GF-D8 (cell line): Measurements from ENCODE around the gene NOL11.
"Not testable (repeated sequence)": the region's sequence is repeated elsewhere in the genome, so short reads cannot be mapped to it uniquely, and the experiment has no call there.

ENCODE experiments used
- DNase-seq: peaks from one replicate; lab custom pipeline; 2025; lab: John Stamatoyannopoulos, UW

NOL11 gene

GRCh38 chr17:67708378-67708777 lies 9.4 kb upstream of the NOL11 start:
- no peak for DNase-seq

GRCh38 chr17:67711916-67712315 lies 5.8 kb upstream of the NOL11 start:
- DNase-seq = no peak

GRCh38 chr17:67712375-67712774 lies 5.4 kb upstream of the NOL11 start:
- no peak for DNase-seq

- no peak for DNase-seq
These were observed 4.6 kb upstream of the NOL11 start for GRCh38 chr17:67713169-67713568.

GRCh38 chr17:67716405-67716798 lies 1.3 kb upstream of the NOL11 start:
- DNase-seq = no peak

- DNase-seq = no peak
These were observed 528 bp upstream of the NOL11 start for GRCh38 chr17:67717192-67717623.

GRCh38 chr17:67718325-67718941 lies 697 bp downstream of the NOL11 start:
- peak; percentile 21 for DNase-seq

GRCh38 chr17:67725373-67725791 lies 7.6 kb downstream of the NOL11 start:
- DNase-seq = no peak

GRCh38 chr17:67725807-67726206 lies 8.1 kb downstream of the NOL11 start:
- no peak for DNase-seq

GRCh38 chr17:67727152-67728039 lies 9.7 kb downstream of the NOL11 start:
- DNase-seq = not testable (repeated sequence)

GRCh38 chr17:67729903-67730302 lies 12.2 kb downstream of the NOL11 start:
- DNase-seq = no peak

- DNase-seq = no peak
These were observed 13.0 kb downstream of the NOL11 start for GRCh38 chr17:67730731-67731130.

- DNase-seq = no peak
These were observed 15.7 kb downstream of the NOL11 start for GRCh38 chr17:67733449-67733848.

- no peak for DNase-seq
These were observed 19.4 kb downstream of the NOL11 start for GRCh38 chr17:67737145-67737544.

GRCh38 chr17:67742025-67742424 lies 24.3 kb downstream of the NOL11 start:
- DNase-seq = no peak

GRCh38 chr17:67746704-67747571 lies 29.2 kb downstream of the NOL11 start:
- peak; percentile 69 for DNase-seq

GRCh38 chr17:67747681-67748235 lies 30.0 kb downstream of the NOL11 start:
- no peak for DNase-seq

- no peak for DNase-seq
These were observed 32.3 kb downstream of the NOL11 start for GRCh38 chr17:67750067-67750466.

GRCh38 chr17:67751101-67752074 lies 33.7 kb downstream of the NOL11 start:
- no peak for DNase-seq

GRCh38 chr17:67752160-67752559 lies 34.4 kb downstream of the NOL11 start:
- not testable (repeated sequence) for DNase-seq

- no peak for DNase-seq
These were observed 35.3 kb downstream of the NOL11 start for GRCh38 chr17:67753026-67753425.
